ENCODE data around the gene LRRC75A.

DNA sequence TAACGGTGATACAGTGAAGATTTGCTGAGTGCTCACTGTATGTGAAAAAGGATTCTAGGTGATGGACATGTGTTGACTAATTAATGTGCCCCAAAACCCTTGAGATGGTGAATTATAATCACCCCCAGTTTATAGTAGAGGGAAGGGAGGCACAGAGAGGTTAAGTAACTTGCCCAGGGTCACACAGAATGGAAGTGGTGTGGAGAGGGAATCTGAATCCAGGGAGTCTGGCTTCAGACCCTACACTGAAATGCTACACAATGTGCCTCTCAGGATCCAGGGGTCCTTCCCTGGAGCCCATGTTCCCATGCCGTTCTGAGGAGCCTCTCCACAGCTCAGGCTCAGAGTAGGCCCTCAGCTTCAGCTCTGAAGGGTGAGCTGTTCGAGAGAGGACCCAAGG lies 65.0 kb downstream of the LRRC75A start:
- TF ChIP-seq, protein P1, sequence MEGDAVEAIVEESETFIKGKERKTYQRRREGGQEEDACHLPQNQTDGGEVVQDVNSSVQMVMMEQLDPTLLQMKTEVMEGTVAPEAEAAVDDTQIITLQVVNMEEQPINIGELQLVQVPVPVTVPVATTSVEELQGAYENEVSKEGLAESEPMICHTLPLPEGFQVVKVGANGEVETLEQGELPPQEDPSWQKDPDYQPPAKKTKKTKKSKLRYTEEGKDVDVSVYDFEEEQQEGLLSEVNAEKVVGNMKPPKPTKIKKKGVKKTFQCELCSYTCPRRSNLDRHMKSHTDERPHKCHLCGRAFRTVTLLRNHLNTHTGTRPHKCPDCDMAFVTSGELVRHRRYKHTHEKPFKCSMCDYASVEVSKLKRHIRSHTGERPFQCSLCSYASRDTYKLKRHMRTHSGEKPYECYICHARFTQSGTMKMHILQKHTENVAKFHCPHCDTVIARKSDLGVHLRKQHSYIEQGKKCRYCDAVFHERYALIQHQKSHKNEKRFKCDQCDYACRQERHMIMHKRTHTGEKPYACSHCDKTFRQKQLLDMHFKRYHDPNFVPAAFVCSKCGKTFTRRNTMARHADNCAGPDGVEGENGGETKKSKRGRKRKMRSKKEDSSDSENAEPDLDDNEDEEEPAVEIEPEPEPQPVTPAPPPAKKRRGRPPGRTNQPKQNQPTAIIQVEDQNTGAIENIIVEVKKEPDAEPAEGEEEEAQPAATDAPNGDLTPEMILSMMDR (conservative IDR thresholded peaks at IDR 0.05 in 1 of 2, IDR thresholded peaks at IDR 0.05 in 1 of 2; ENCODE audit: low read depth in 1 of 2, low read length in 2 of 2), result no peak
- TF ChIP-seq EZH2 (IDR thresholded peaks at IDR 0.05; ENCODE audit: low read length, missing control alignments), result no peak
